ENCODE measurements around the gene CTSF. TPM values are rescaled to one million over a fixed set of nuclear protein-coding genes. Genes with fewer than 3 reads are reported as not detected.

CTSF gene
- polyA plus RNA-seq, 3 donors = 1.5 to 3.5 (median 2.3) TPM

- no peaks in the 10 kb centered on the region for H3K36me3 ChIP-seq (replicated peaks in 1 of 2; ENCODE audit: control insufficient read depth in 1 of 2, insufficient read depth in 2 of 2, low read length in 2 of 2)
- intact Hi-C loops (cut with micrococcal nuclease) = no loop called here
- peaks cover 0 to 5% of the 10 kb centered on the region in 2 donors for H3K4me1 ChIP-seq (ENCODE audit: control insufficient read depth in 1 of 2, insufficient read depth in 2 of 2, low read length in 2 of 2)
- H3K4me3 ChIP-seq (replicated peaks in 1 of 3; ENCODE audit: low read depth in 2 of 3, low read length in 3 of 3) = no peak overlapping the region
- no peaks in the 10 kb centered on the region for H3K9me3 ChIP-seq (replicated peaks in 1 of 2; ENCODE audit: control insufficient read depth in 1 of 2, insufficient read depth in 1 of 2, low read length in 2 of 2)
- DNase-seq = no peak
- H3K27ac Mint-ChIP-seq = peak overlapping the region in 1 of 7 donors; percentile 19
- H3K4me1 Mint-ChIP-seq = peaks cover 8% of the 10 kb centered on the region
- H3K27me3 ChIP-seq (ENCODE audit: control insufficient read depth in 2 of 2, insufficient read depth in 2 of 2, low read length in 2 of 2) = peaks cover 3 to 24% of the 10 kb centered on the region in 2 donors
- no peak overlapping the region for H3K27ac ChIP-seq (ENCODE audit: low read depth in 1 of 2, low read length in 2 of 2)
- H3K9ac ChIP-seq (ENCODE audit: insufficient read depth, low read length, poor library complexity, severe bottlenecking) = no peak overlapping the region
- no peak overlapping the region for H3K4me2 ChIP-seq (replicated peaks; ENCODE audit: extremely low read depth, low read length, poor library complexity, severe bottlenecking)
- H3K9me3 Mint-ChIP-seq = peaks cover 0 to 4% (median 0%) of the 10 kb centered on the region in 7 donors
- H4K20me1 ChIP-seq (ENCODE audit: insufficient read depth, low read length) = no peaks in the 10 kb centered on the region
- no peak overlapping the region for H3K4me3 Mint-ChIP-seq
- no peaks in the 10 kb centered on the region for H3K36me3 Mint-ChIP-seq
- H3K27me3 Mint-ChIP-seq (ENCODE audit: low read depth in 3 of 3) = peaks cover 22 to 38% (median 24%) of the 10 kb centered on the region in 3 donors
- no peak overlapping the region for H2AFZ ChIP-seq (ENCODE audit: insufficient read depth, low read depth, low read length, poor library complexity, severe bottlenecking)
- no peaks in the 10 kb centered on the region for H3K79me2 ChIP-seq (ENCODE audit: insufficient read depth, low read length)
- 100% methylated on average over 1 of the region's 2 CpGs for WGBS (ENCODE audit: insufficient coverage)
- no peak for TF ChIP-seq CTCF (IDR thresholded peaks at IDR 0.05)
Measured at GRCh38 chr11:66562275-66562674, 6.1 kb downstream of the CTSF start.

GRCh38 chr11:66561975-66562248, 6.5 kb downstream of the CTSF start:
- no peak overlapping the region for H3K4me3 ChIP-seq (replicated peaks in 1 of 3; ENCODE audit: low read depth in 2 of 3, low read length in 3 of 3)
- peaks cover 19 to 36% (median 21%) of the 10 kb centered on the region in 3 donors for H3K27me3 Mint-ChIP-seq (ENCODE audit: low read depth in 3 of 3)
- H3K4me3 Mint-ChIP-seq = no peak overlapping the region
- peaks cover 0 to 4% (median 0%) of the 10 kb centered on the region in 7 donors for H3K9me3 Mint-ChIP-seq
- no peaks in the 10 kb centered on the region for H3K36me3 ChIP-seq (replicated peaks in 1 of 2; ENCODE audit: control insufficient read depth in 1 of 2, insufficient read depth in 2 of 2, low read length in 2 of 2)
- no peak overlapping the region for H3K9ac ChIP-seq (ENCODE audit: insufficient read depth, low read length, poor library complexity, severe bottlenecking)
- peaks cover 8% of the 10 kb centered on the region for H3K4me1 Mint-ChIP-seq
- no peaks in the 10 kb centered on the region for H4K20me1 ChIP-seq (ENCODE audit: insufficient read depth, low read length)
- H3K9me3 ChIP-seq (replicated peaks in 1 of 2; ENCODE audit: control insufficient read depth in 1 of 2, insufficient read depth in 1 of 2, low read length in 2 of 2) = no peaks in the 10 kb centered on the region
- WGBS (ENCODE audit: insufficient coverage) = 96% methylated on average over 9 of the region's 9 CpGs
- H3K27ac Mint-ChIP-seq = peak overlapping the region in 1 of 7 donors; percentile 19
- no peak overlapping the region for H2AFZ ChIP-seq (ENCODE audit: insufficient read depth, low read depth, low read length, poor library complexity, severe bottlenecking)
- intact Hi-C loops (cut with micrococcal nuclease) = no loop called here
- DNase-seq = no peak
- peaks cover 3 to 21% of the 10 kb centered on the region in 2 donors for H3K27me3 ChIP-seq (ENCODE audit: control insufficient read depth in 2 of 2, insufficient read depth in 2 of 2, low read length in 2 of 2)
- no peak overlapping the region for H3K27ac ChIP-seq (ENCODE audit: low read depth in 1 of 2, low read length in 2 of 2)
- no peak overlapping the region for H3K4me2 ChIP-seq (replicated peaks; ENCODE audit: extremely low read depth, low read length, poor library complexity, severe bottlenecking)
- H3K4me1 ChIP-seq (ENCODE audit: control insufficient read depth in 1 of 2, insufficient read depth in 2 of 2, low read length in 2 of 2) = peaks cover 0 to 5% of the 10 kb centered on the region in 2 donors
- H3K79me2 ChIP-seq (ENCODE audit: insufficient read depth, low read length) = no peaks in the 10 kb centered on the region
- H3K36me3 Mint-ChIP-seq = no peaks in the 10 kb centered on the region
- TF ChIP-seq CTCF (IDR thresholded peaks at IDR 0.05) = no peak
